ENCODE measurements around the gene TSPAN15.
"Not testable (repeated sequence)": the region's sequence is repeated elsewhere in the genome, so short reads cannot be mapped to it uniquely, and the experiment has no call there.

The TSPAN15 gene

GRCh38 chr10:69483963-69484362, 32.7 kb downstream of the TSPAN15 start:
- H3K4me3 ChIP-seq (ENCODE audit: low read depth, low read length), result no peak overlapping the region

- H3K4me3 ChIP-seq (ENCODE audit: low read depth, low read length), result no peak overlapping the region
Observed at GRCh38 chr10:69484736-69485135, 33.5 kb downstream of the TSPAN15 start.

- H3K4me3 ChIP-seq (ENCODE audit: low read depth, low read length), result no peak overlapping the region
Observed at GRCh38 chr10:69486922-69487730, 35.9 kb downstream of the TSPAN15 start.

GRCh38 chr10:69488149-69488844, 37.0 kb downstream of the TSPAN15 start:
- not testable (repeated sequence) for H3K4me3 ChIP-seq (ENCODE audit: low read depth, low read length)

GRCh38 chr10:69488856-69489255, 37.6 kb downstream of the TSPAN15 start:
- H3K4me3 ChIP-seq (ENCODE audit: low read depth, low read length), result not testable (repeated sequence)

GRCh38 chr10:69489506-69490090, 38.3 kb downstream of the TSPAN15 start:
- H3K4me3 ChIP-seq (ENCODE audit: low read depth, low read length), result no peak overlapping the region

GRCh38 chr10:69490876-69491275, 39.6 kb downstream of the TSPAN15 start:
- no peak overlapping the region for H3K4me3 ChIP-seq (ENCODE audit: low read depth, low read length)

- no peak overlapping the region for H3K4me3 ChIP-seq (ENCODE audit: low read depth, low read length)
Observed at GRCh38 chr10:69491611-69492010, 40.3 kb downstream of the TSPAN15 start.

GRCh38 chr10:69492091-69492745, 41.0 kb downstream of the TSPAN15 start:
- H3K4me3 ChIP-seq (ENCODE audit: low read depth, low read length), result no peak overlapping the region

GRCh38 chr10:69492746-69493462, 41.6 kb downstream of the TSPAN15 start:
- no peak overlapping the region for H3K4me3 ChIP-seq (ENCODE audit: low read depth, low read length)

GRCh38 chr10:69494626-69495558, 43.6 kb downstream of the TSPAN15 start:
- H3K4me3 ChIP-seq (ENCODE audit: low read depth, low read length), result no peak overlapping the region

GRCh38 chr10:69495666-69496065, 44.4 kb downstream of the TSPAN15 start:
- no peak overlapping the region for H3K4me3 ChIP-seq (ENCODE audit: low read depth, low read length)

GRCh38 chr10:69496352-69497230, 45.3 kb downstream of the TSPAN15 start:
- no peak overlapping the region for H3K4me3 ChIP-seq (ENCODE audit: low read depth, low read length)

GRCh38 chr10:69497231-69497561, 45.9 kb downstream of the TSPAN15 start:
- no peak overlapping the region for H3K4me3 ChIP-seq (ENCODE audit: low read depth, low read length)

GRCh38 chr10:69497611-69498390, 46.5 kb downstream of the TSPAN15 start:
- H3K4me3 ChIP-seq (ENCODE audit: low read depth, low read length), result no peak overlapping the region

- H3K4me3 ChIP-seq (ENCODE audit: low read depth, low read length), result no peak overlapping the region
Observed at GRCh38 chr10:69498711-69499471, 47.6 kb downstream of the TSPAN15 start.

Data from iPS-11a (cell line).